ENCODE results near the gene ARID5B.

Gene ARID5B

DNA sequence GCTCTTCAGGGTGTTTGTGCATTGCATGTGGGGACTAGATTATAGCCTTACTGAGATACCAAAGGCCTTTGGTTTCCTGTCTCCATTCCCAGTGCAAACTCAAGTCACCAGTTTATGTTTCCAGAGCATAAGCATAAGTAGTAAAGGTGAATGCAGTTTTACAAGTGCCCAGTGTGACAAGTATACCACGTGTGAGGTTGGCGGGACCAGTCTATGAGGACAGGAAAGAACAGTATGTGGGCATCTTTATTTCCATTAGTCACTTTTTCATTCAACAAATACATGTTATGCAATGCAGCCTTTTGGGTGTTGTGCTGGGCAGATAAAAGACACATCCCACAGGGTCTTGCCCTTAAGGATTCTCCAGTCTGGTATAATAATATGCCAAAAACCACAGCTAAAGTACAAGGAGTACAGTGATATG is 146.5 kb downstream of the ARID5B start:
- Histone ChIP-seq H3K9me3 (ENCODE audit: severe bottlenecking) (no peaks in the 10 kb centered on the region), H3K4me3 (ENCODE audit: low read depth, low read length) (no peak overlapping the region), H3K27ac (no peak overlapping the region), H3K36me3 (no peaks in the 10 kb centered on the region), H3K27me3 (ENCODE audit: insufficient read depth, low read depth, severe bottlenecking) (no peaks in the 10 kb centered on the region)
- TF ChIP-seq, protein P1, sequence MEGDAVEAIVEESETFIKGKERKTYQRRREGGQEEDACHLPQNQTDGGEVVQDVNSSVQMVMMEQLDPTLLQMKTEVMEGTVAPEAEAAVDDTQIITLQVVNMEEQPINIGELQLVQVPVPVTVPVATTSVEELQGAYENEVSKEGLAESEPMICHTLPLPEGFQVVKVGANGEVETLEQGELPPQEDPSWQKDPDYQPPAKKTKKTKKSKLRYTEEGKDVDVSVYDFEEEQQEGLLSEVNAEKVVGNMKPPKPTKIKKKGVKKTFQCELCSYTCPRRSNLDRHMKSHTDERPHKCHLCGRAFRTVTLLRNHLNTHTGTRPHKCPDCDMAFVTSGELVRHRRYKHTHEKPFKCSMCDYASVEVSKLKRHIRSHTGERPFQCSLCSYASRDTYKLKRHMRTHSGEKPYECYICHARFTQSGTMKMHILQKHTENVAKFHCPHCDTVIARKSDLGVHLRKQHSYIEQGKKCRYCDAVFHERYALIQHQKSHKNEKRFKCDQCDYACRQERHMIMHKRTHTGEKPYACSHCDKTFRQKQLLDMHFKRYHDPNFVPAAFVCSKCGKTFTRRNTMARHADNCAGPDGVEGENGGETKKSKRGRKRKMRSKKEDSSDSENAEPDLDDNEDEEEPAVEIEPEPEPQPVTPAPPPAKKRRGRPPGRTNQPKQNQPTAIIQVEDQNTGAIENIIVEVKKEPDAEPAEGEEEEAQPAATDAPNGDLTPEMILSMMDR (IDR thresholded peaks at IDR 0.05; ENCODE audit: low read depth, low read length), result no peak
- no peak for DNase-seq

DNA sequence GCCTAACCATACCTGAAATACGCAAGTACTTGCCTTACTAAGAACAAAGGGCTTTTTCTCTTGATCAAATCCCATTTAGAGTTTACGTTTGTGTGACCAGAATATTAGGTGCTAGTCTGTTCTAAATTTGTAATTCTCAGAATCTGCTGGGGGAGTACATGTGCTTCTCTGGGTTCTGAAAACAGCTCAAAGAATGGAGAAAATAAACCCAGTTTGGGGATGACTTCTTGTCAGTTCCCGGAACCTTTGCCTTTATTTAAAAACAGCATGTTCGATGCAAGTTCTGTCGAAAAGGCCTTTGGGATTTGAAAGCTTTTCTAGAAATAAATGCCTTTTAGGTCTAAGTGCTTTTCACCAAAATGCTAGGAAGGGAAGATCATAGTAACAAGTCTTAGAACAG is 147.0 kb downstream of the ARID5B start:
- Histone ChIP-seq H3K36me3 (no peaks in the 10 kb centered on the region), H3K4me3 (ENCODE audit: low read depth, low read length) (no peak overlapping the region), H3K9me3 (ENCODE audit: severe bottlenecking) (no peaks in the 10 kb centered on the region), H3K27me3 (ENCODE audit: insufficient read depth, low read depth, severe bottlenecking) (no peaks in the 10 kb centered on the region), H3K27ac (no peak overlapping the region)
- TF ChIP-seq, protein P1 (IDR thresholded peaks at IDR 0.05; ENCODE audit: low read depth, low read length), result no peak
- no peak for DNase-seq

DNA sequence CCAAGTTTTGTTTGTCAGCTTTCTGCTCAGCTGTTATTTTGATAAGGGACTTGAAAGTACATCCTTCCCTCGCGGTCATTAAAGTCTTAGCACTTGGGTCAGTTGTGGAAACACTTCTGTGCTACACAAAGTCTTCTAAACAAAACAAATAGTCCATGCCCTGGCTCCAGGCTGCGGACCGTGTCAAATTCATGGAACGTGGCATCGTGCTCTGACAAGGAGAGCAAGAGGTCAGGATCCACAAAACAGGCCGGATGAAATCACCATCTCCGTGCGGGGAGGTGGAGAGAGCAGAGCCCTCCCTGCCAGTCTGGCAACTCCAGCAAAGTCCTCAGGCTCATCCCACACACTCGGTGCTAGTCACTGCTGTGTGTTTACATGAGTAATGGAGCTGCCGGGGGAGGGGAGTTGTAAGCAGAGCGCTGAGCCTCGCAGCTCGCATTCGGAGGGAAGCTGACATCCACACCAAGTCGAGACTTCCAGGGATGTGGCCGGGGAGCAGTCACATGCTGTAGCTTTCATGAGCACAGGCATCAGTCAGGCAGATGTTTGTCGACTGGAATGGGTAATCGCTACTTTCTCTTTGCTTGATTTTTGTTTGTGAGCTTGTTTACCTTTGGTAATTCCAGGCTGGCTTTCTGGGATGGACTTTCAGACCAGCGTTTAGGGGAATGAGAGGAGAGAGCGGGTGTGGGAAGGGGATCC is 147.6 kb downstream of the ARID5B start:
- TF ChIP-seq, protein P1 (IDR thresholded peaks at IDR 0.05; ENCODE audit: low read depth, low read length), result no peak
- H3K27me3 ChIP-seq (ENCODE audit: insufficient read depth, low read depth, severe bottlenecking), result no peaks in the 10 kb centered on the region
- DNase-seq, result peak; percentile 62
- no peaks in the 10 kb centered on the region for H3K9me3 ChIP-seq (ENCODE audit: severe bottlenecking)
- H3K36me3 ChIP-seq, result no peaks in the 10 kb centered on the region
- H3K27ac ChIP-seq, result no peak overlapping the region
- H3K4me3 ChIP-seq (ENCODE audit: low read depth, low read length), result no peak overlapping the region

DNA sequence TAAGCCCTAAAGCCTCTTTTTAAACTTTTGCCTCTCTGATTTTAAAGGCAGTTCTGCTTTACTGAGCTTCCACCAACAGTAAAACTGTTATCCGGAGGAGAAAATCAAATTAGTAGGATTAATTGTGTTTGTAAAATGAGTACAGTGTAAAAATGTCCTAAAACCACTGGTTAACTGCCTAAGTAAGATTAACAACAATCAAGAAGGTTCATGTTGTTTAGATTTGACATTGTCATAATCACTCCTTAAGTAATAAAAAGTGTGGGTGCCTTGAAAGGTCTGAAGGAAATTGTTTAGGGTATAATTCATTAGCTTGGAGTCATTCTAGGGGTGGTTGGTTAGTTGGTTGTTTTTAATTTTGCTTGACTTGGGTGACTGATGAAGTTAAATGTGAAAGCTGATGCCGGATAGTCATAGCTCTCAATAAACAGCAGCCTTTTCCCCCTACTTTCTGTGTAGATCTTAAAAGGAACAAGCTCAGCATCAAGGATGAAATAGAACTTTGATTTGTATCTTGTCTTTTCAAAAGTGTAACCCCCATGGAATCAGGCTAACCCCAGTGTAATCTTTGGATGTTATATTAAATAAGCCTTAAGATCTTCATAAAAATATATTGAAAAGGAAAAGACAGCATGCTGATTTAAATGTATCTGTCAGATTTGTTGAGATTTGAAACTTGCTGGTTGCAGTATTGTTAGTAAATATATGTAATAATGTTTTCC is 148.3 kb downstream of the ARID5B start:
- no peaks in the 10 kb centered on the region for H3K9me3 ChIP-seq (ENCODE audit: severe bottlenecking)
- TF ChIP-seq, protein P1 (IDR thresholded peaks at IDR 0.05; ENCODE audit: low read depth, low read length), result no peak
- no peaks in the 10 kb centered on the region for H3K27me3 ChIP-seq (ENCODE audit: insufficient read depth, low read depth, severe bottlenecking)
- no peak for DNase-seq
- no peaks in the 10 kb centered on the region for H3K36me3 ChIP-seq
- no peak overlapping the region for H3K4me3 ChIP-seq (ENCODE audit: low read depth, low read length)
- no peak overlapping the region for H3K27ac ChIP-seq

DNA sequence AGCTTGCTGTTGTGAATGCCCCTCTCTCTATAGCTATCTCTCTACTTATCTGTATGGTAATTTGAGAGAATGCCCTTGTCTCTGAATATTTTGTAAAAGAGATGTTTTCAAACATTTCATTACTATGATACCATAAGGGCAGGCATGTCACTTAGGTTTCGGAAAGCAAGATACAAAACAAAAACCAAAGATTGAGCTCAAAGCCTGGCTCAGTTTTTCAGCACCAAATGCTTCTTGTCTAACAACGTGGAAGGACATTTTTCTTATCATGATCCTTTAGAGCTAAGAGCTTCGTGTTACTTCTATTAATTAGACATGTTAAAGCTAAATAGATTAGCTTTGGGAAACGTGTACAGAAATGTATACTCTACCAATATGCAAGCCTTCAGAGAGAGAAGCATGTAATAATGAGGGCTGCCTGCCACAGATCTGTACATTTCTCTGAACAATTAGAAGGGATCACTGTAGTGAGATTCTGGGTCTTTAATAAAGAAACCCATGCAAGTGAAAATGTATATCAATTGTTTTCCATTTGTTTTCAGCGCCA is 148.9 kb downstream of the ARID5B start:
- Histone ChIP-seq H3K9me3 (ENCODE audit: severe bottlenecking) (no peaks in the 10 kb centered on the region), H3K27me3 (ENCODE audit: insufficient read depth, low read depth, severe bottlenecking) (no peaks in the 10 kb centered on the region), H3K27ac (no peak overlapping the region), H3K36me3 (no peaks in the 10 kb centered on the region), H3K4me3 (ENCODE audit: low read depth, low read length) (no peak overlapping the region)
- DNase-seq, result no peak
- TF ChIP-seq, protein P1 (IDR thresholded peaks at IDR 0.05; ENCODE audit: low read depth, low read length), result no peak

Data from WERI-Rb-1 (cell line).